Lung (tissue), 12 donors: ENCODE data around the gene ADRA1B. TPM values are rescaled to one million over a fixed set of nuclear protein-coding genes. Genes with fewer than 3 reads are reported as not detected.

Experiments used
- ATAC-seq: fragments of 200-7000 bp; cut with Tn5 transposase; one replicate; pipeline ENCODE4 v1.9.1; 2020; ENCODE audit warnings: moderate number of reproducible peaks; ENCODE audit not compliant: insufficient read depth, low FRiP score
- DNase-seq, 3 donors: peaks; one replicate each; pipeline ENCODE4 v3.0.0-alpha.2; 2013 to 2017
- H3K27ac ChIP-seq, 2 donors: one replicate each; pipeline ENCODE4 v1.5.1; 2013; ENCODE audit warnings: mild to moderate bottlenecking in 2 of 2, moderate library complexity in 2 of 2, control low read depth in 1 of 2, inconsistent platforms in 1 of 2, low read depth in 1 of 2, low read length in 1 of 2
- H3K27me3 ChIP-seq, 3 donors: one replicate each; pipeline ENCODE4 v1.5.1; 2013; ENCODE audit warnings: low read length in 2 of 3; ENCODE audit not compliant: control insufficient read depth in 3 of 3, insufficient read depth in 3 of 3
- H3K36me3 ChIP-seq, 4 donors: one replicate each; pipeline ENCODE4 v1.5.1; 2013; ENCODE audit warnings: low read length in 4 of 4, mild to moderate bottlenecking in 1 of 4, moderate library complexity in 1 of 4; ENCODE audit not compliant: control insufficient read depth in 4 of 4, insufficient read depth in 4 of 4
- H3K4me1 ChIP-seq, 5 donors: one replicate each; pipeline ENCODE4 v1.5.1; 2013; ENCODE audit warnings: low read length in 5 of 5, mild to moderate bottlenecking in 2 of 5, moderate library complexity in 1 of 5; ENCODE audit not compliant: control insufficient read depth in 5 of 5, insufficient read depth in 5 of 5
- H3K4me3 ChIP-seq: one replicate; pipeline ENCODE4 v1.5.1; 2013; ENCODE audit warnings: mild to moderate bottlenecking, control low read depth, moderate library complexity
- H3K9ac ChIP-seq, 2 donors: one replicate each; pipeline ENCODE4 v1.5.1; 2013; ENCODE audit warnings: low read length in 2 of 2, control low read depth in 1 of 2; ENCODE audit not compliant: insufficient read depth in 1 of 2
- H3K9me3 ChIP-seq, 4 donors: one replicate each; pipeline ENCODE4 v1.5.1; 2013; ENCODE audit warnings: low read length in 3 of 4, mild to moderate bottlenecking in 1 of 4, moderate library complexity in 1 of 4; ENCODE audit not compliant: control insufficient read depth in 4 of 4, insufficient read depth in 3 of 4
- WGBS, 2 donors: extraction: QIAGEN DNeasy Blood & Tissue Kit; methylation state at CpG; one replicate each; pipeline ENCODE4 v1.1.7; 2013; 5-methylcytosine and 5-hydroxymethylcytosine counted together
- polyA plus RNA-seq, 2 donors: library from polyadenylated mRNA; stranded (reverse); fragments of 200-250 nt; gene quantifications; one replicate each; pipeline ENCODE4 v1.2.1, GENCODE V29; 2013
- total RNA-seq, 2 donors: library from RNA; depleted of rRNA in 1 of 2; stranded (reverse); fragments of >200 nt in 1 of 2; gene quantifications; one replicate each; pipeline ENCODE4 v1.2.1, GENCODE V29; 2014 to 2021
- TF ChIP-seq, protein P1 (sequence below): IDR thresholded peaks from 2 replicates; pipeline ENCODE4 v1.5.1; 2012; ENCODE audit warnings: mild to moderate bottlenecking; ENCODE audit errors: control extremely low read depth, extremely low read depth
- donor health status: control.
- donor health status: control.
- donor health status: Bipolar disorder and iron deficiency.
- donor health status: healthy.
- donor health status: DM: yes; HTN: yes; CAD: no.

The ADRA1B gene
- total and polyA plus RNA-seq, 4 donors = 1.2 to 6.1 (median 2.3) TPM

GRCh38 chr5:159899067-159900049, 16.9 kb upstream of the ADRA1B start:
- H3K4me1 ChIP-seq = peaks cover 0 to 7% (median 0%) of the 10 kb centered on the region in 5 donors
- ATAC-seq (no peak), DNase-seq (no peak)
- whole genome bisulfite sequencing, 2 donors = 86 to 97% methylated on average over 4 of the region's 4 CpGs
- H3K36me3 ChIP-seq = no peaks in the 10 kb centered on the region
- H3K9ac ChIP-seq = no peak overlapping the region
- TF ChIP-seq, protein P1, sequence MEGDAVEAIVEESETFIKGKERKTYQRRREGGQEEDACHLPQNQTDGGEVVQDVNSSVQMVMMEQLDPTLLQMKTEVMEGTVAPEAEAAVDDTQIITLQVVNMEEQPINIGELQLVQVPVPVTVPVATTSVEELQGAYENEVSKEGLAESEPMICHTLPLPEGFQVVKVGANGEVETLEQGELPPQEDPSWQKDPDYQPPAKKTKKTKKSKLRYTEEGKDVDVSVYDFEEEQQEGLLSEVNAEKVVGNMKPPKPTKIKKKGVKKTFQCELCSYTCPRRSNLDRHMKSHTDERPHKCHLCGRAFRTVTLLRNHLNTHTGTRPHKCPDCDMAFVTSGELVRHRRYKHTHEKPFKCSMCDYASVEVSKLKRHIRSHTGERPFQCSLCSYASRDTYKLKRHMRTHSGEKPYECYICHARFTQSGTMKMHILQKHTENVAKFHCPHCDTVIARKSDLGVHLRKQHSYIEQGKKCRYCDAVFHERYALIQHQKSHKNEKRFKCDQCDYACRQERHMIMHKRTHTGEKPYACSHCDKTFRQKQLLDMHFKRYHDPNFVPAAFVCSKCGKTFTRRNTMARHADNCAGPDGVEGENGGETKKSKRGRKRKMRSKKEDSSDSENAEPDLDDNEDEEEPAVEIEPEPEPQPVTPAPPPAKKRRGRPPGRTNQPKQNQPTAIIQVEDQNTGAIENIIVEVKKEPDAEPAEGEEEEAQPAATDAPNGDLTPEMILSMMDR = no peak
- no peaks in the 10 kb centered on the region for H3K9me3 ChIP-seq
- H3K4me3 ChIP-seq = no peak overlapping the region
- H3K27ac ChIP-seq = no peak overlapping the region
- no peaks in the 10 kb centered on the region for H3K27me3 ChIP-seq

DNA sequence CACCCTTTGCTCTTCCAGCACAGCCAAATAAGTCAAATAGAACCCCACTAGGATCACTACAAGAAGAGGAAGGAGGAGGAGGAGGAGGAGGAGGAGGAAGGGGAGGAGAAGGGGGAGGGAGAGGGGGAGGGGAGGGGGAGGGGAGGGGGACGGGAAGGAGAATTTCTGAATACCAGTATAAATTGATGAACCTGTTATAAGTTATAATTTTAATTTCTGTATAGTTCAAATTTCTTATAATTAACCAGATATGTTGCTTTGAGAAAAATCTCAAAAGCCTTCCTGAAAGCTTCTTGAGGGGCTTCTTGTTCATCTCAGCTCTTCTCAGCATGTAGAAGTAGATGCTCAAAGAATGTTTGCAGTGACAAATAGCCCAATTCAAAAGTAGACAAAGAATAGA, 15.0 kb upstream of the ADRA1B start:
- Histone ChIP-seq H3K27ac (no peak overlapping the region), H3K27me3 (no peaks in the 10 kb centered on the region), H3K9me3 (no peaks in the 10 kb centered on the region), H3K4me3 (no peak overlapping the region), H3K36me3 (no peaks in the 10 kb centered on the region), H3K4me1 (peaks cover 0 to 7% (median 0%) of the 10 kb centered on the region in 5 donors), H3K9ac (no peak overlapping the region)
- 72 to 82% methylated on average over 1 of the region's 1 CpG for WGBS, 2 donors
- ATAC-seq (no peak), DNase-seq (no peak)
- TF ChIP-seq, protein P1 = no peak

DNA sequence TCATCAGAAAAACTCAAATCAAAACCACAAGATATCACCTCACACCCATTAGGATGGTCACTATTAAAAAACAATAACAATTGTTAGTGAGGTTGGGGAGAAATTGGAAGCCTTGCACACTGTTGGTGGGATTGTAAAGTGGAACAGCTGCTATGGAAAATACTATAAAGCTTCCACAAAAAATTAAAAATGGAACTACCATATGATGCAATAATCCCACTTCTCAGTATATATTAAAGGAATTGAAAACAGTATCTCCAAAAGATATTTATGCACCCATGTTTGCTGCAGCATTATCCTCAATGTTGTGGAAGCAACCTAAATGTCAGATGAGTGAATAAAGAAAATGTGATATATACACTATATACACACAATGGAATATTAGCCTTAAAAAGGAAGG, 14.5 kb upstream of the ADRA1B start:
- Histone ChIP-seq H3K9me3 (no peaks in the 10 kb centered on the region), H3K27me3 (no peaks in the 10 kb centered on the region), H3K4me3 (no peak overlapping the region), H3K4me1 (peaks cover 0 to 7% (median 0%) of the 10 kb centered on the region in 5 donors), H3K9ac (no peak overlapping the region), H3K27ac (no peak overlapping the region), H3K36me3 (no peaks in the 10 kb centered on the region)
- DNase-seq = no peak
- TF ChIP-seq, protein P1 = no peak
- ATAC-seq = no peak
